GM10266 (cell line): ENCODE results near the gene RNF103.
"Not testable (repeated sequence)": the region's sequence is repeated elsewhere in the genome, so short reads cannot be mapped to it uniquely, and the experiment has no call there.

Experiments used
- DNase-seq: peaks from one replicate; pipeline ENCODE4 v3.0.0; 2012; ENCODE audit errors: extremely low spot score
- TF ChIP-seq, protein P1 (sequence below): IDR thresholded peaks from 2 replicates; pipeline ENCODE4 v1.5.1; 2012; ENCODE audit warnings: mild to moderate bottlenecking, low read depth; ENCODE audit not compliant: control insufficient read depth, insufficient read depth; ENCODE audit errors: missing control alignments

Gene RNF103

GRCh38 chr2:86623494-86624266 is at the start of gene RNF103:
Gene RNF103 (minus strand): TSS chr2:86623865. CDS start chr2:86622886, 979 bp downstream.
- TF ChIP-seq, protein P1, sequence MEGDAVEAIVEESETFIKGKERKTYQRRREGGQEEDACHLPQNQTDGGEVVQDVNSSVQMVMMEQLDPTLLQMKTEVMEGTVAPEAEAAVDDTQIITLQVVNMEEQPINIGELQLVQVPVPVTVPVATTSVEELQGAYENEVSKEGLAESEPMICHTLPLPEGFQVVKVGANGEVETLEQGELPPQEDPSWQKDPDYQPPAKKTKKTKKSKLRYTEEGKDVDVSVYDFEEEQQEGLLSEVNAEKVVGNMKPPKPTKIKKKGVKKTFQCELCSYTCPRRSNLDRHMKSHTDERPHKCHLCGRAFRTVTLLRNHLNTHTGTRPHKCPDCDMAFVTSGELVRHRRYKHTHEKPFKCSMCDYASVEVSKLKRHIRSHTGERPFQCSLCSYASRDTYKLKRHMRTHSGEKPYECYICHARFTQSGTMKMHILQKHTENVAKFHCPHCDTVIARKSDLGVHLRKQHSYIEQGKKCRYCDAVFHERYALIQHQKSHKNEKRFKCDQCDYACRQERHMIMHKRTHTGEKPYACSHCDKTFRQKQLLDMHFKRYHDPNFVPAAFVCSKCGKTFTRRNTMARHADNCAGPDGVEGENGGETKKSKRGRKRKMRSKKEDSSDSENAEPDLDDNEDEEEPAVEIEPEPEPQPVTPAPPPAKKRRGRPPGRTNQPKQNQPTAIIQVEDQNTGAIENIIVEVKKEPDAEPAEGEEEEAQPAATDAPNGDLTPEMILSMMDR: no peak

GRCh38 chr2:86673011-86673410 is 49.3 kb upstream of the RNF103 start:
- DNase-seq: no peak
- TF ChIP-seq, protein P1: no peak

More at GRCh38 chr2:86623494-86624266, at the start of gene RNF103:
- DNase-seq: peak; percentile 92

DNA sequence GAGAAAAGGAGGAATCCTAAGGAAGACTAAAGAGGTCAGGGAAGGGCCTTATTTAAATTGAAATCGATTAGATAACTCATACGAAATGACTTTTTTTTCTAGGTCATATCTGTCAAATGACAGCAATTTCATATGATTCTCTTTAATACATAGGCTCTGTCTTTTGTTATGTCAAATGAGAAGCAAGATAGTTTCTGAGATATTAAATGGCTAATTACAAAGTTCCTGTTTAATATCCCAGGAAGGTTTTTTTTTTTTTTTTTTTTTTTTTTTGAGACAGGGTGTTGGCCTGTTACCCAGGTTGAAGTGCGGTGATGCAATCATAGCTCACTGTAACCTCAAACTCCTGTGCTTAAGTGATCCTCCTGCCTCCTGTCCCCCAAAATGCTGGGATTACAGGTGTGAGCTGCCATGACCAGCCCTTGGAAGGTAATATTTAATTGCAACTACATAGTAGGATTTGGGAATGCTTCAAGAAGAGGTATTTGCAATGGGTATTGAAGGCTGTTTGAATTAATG is 48.4 kb upstream of the RNF103 start:
- DNase-seq: no peak
- TF ChIP-seq, protein P1: no peak

DNA sequence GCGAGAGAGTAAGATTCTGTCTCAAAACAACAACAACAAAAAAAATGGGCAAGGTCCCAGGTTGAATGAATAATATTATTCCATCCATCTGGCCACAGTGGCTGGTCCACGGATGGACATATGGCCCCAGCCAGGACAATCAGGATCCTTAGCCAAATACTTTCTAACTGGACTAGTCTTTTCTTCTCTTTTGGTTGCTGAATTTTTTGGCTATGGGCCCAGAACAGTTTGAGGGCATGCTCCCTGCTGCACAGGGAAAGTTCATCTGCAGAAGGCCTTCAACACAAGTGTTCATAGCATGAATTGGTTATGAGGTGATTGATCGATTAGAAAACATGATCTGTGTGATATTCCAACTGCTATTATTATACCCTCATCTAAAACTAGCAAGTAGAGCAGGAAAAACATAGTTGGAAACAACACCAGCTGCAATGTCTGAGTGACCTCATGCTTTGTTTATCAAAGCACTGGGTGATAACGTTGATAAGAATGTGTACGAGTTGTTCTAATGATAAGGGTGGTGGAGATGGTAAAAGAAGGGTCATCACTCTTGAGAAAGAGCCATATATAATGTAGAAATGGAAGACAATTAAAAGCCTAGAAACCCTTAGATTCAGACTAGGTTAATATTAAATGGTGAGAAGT is 47.8 kb upstream of the RNF103 start:
- TF ChIP-seq, protein P1: no peak
- DNase-seq: no peak

DNA sequence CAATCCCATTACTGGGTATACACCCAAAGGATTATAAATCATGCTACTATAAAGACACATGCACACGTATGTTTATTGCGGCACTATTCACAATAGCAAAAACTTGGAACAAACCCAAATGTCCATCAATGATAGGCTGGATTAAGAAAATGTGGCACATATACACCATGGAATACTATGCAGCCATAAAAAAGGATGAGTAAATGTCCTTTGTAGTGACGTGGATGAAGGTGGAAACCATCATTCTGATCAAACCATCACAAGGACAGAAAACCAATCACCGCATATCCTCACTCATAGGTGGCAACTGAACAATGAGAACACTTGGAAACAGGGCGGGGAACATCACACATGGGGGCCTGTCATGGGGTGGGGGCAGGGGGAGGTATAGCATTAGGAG is 45.7 kb upstream of the RNF103 start:
- DNase-seq: not testable (repeated sequence)

DNA sequence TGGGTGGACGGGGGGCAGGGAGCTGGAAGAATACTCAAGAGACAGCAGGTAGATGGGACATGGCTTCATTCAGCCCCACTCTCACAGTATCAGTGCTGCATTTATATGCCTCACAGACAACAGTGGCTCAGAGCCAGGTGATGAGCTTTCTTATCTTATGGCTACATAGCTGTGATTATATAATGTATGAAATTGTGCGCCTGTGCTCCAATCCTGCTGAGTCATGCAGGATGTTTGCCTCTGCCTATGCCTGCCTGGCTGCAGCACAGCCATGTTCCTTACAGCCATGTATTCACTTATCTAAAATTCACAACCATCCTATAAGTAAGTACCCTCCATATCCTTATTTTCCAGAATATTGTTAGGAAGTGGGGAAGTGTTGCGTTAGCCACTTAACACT is 37.7 kb upstream of the RNF103 start:
- TF ChIP-seq, protein P1: no peak
- no peak for DNase-seq

DNA sequence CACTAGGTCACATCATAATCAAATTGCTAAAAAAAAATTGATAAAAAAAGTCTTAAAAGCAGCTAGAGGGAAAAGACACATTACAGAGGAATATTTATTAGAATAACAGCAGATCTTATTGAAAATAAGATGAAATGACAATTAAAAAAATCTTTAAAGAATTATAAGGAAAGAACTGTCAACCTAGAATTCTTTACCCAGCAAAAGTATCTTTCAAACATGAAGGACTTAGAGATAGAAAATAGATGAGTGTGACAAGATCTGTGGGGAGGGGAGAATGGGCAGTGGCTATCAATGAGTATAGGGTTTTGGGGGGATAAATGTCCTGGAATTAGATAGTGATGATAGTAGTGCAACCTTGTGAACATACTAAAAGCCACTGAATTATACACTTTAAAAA is 26.5 kb upstream of the RNF103 start:
- TF ChIP-seq, protein P1: no peak

More for the DNA sequence above, 26.5 kb upstream of the RNF103 start:
- no peak for DNase-seq
